Breast epithelium (tissue), 3 donors: ENCODE data around the gene TTLL6.

Experiments
- POLR2A ChIP-seq: fragments of 450-650 bp; IDR thresholded peaks from one replicate; pipeline ENCODE4 v1.6.1; 2016; ENCODE audit warnings: antibody characterized with exemption, mild to moderate bottlenecking, moderate library complexity
- TF ChIP-seq, protein P1 (sequence below), 3 donors: fragments of 450-650 bp; IDR thresholded peaks; one replicate each; pipeline ENCODE4 v1.5.1; 2016 to 2017; ENCODE audit warnings: antibody characterized with exemption in 3 of 3, mild to moderate bottlenecking in 3 of 3, moderate library complexity in 3 of 3

DNA sequence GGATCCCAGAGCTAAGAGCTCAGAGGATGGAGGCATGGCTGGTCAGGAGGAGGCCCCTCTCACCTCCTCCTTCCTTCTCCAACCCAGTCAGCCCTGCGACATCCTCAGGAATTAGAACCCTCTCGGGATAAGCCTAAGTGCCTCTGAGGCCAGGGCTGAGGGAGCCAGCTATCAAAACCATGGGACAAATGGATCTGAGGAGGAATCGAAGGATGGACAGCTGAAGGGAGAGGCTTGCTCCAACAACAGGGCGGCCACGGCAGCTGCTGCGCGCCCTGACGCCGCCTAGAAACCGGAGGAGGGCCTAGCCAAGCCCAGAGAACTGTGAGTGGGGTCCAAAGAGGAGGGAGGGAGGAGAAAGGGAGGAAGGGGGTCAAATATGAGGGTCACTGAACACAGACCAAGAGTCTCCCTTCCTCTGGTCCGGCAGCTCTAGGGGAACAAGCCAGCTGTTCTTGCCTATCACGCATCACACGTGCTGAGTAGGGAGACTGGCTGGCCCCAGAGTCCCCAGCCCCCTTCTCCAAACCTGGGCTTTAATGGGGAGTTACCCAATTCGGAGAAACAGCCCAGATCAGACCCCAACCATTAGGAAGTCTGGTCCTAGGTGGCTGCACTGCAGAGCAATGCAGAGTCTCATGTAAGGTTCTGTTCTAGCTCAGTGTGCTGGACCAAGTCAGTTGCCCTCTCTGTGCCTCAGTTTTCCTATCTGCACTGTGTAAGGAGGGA, 82.5 kb downstream of the TTLL6 start:
- TF ChIP-seq, protein P1, sequence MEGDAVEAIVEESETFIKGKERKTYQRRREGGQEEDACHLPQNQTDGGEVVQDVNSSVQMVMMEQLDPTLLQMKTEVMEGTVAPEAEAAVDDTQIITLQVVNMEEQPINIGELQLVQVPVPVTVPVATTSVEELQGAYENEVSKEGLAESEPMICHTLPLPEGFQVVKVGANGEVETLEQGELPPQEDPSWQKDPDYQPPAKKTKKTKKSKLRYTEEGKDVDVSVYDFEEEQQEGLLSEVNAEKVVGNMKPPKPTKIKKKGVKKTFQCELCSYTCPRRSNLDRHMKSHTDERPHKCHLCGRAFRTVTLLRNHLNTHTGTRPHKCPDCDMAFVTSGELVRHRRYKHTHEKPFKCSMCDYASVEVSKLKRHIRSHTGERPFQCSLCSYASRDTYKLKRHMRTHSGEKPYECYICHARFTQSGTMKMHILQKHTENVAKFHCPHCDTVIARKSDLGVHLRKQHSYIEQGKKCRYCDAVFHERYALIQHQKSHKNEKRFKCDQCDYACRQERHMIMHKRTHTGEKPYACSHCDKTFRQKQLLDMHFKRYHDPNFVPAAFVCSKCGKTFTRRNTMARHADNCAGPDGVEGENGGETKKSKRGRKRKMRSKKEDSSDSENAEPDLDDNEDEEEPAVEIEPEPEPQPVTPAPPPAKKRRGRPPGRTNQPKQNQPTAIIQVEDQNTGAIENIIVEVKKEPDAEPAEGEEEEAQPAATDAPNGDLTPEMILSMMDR (IDR thresholded peaks at IDR 0.05), result no peak
- no peak for TF ChIP-seq POLR2A
